GM08714 (cell line): Measurements from ENCODE around the gene PAGR1.

Experiments
- H3K4me3 ChIP-seq: fragments of 200-500 bp; sonication (Bioruptor generic); 2 replicates; pipeline ENCODE4 v1.5.1; 2014; ENCODE audit warnings: mild to moderate bottlenecking, low read length, inconsistent platforms
- ZNF274 ChIP-seq: IDR thresholded peaks from 2 replicates; pipeline ENCODE4 v1.6.1; 2012; ENCODE audit warnings: mild to moderate bottlenecking, low read depth, low read length

Gene PAGR1

DNA sequence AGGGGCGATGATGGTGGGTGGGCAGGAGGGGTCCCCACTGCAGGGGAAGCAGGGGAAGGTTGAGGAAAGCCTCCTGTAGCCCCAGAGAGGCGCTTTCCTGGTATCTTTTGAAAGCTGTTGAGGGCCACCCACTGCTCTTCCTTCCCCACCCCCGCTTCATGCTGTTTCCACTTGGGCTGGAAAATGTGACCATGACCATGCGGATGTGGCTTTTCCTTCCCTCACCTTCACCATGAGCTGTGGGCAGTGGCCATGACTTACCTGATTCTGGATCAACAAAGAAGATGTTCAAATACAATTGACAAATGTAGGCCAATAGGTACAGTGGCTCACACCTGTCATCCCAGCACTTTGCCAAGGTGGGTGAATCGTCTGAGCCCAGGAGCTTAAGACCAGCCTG lies 18.1 kb downstream of the PAGR1 start:
- no peak for TF ChIP-seq ZNF274
- no peak overlapping the region for H3K4me3 ChIP-seq

DNA sequence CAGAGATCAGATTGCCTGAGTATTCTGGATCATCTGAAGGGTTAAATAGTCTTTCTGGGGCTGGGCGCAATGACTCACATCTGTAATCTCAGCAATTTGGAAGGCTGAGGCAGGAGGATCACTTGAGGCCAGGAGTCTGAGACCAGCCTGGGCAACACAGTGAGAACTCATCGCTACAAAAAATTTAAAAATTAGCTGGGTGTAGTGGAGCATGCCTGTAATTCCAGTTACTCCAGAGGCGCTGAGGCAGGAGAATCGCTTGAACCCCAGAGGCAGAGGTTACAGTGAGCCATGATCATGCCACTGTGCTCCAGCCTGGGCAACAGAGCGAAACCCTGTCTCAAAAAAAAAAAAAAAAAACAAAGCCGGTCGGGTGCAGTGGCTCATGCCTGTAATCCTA lies 20.0 kb downstream of the PAGR1 start:
- H3K4me3 ChIP-seq = no peak overlapping the region
- TF ChIP-seq ZNF274 = no peak

DNA sequence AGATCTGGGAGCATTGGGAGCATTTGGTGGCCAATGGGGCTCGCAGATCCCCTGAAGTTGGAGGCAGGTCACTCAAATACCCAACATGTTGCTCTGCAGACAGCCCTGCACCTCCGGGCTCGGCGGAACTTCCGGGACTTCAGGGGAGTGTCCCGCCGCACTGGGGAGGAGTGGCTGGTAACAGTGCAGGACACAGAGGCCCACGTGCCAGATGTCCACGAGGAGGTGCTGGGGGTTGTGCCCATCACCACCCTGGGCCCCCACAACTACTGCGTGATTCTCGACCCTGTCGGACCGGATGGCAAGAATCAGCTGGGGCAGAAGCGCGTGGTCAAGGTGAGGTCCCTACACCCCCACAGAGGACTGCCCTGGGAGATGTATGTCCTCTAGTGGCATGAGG lies 20.7 kb downstream of the PAGR1 start:
- H3K4me3 ChIP-seq = no peak overlapping the region
- no peak for TF ChIP-seq ZNF274

DNA sequence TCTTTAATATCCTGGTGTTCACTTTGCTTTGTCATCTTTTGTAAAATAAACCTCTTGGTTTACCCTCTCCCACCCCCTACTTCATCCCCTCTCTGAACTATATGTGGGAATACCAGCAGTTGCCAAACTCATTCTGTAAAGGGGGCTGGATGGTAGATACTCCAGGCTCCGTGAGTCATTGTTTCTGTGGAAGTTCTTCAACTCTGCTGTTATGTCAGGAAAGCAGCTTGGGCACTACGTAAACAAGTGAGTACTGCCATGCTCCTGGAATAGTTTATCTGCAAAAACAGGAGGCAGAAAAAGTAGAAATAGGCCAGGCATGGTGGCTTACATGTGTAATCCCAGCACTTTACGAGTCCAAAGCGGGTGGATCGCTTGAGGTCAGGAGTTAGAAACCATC lies 21.9 kb downstream of the PAGR1 start:
- no peak for TF ChIP-seq ZNF274
- no peak overlapping the region for H3K4me3 ChIP-seq

DNA sequence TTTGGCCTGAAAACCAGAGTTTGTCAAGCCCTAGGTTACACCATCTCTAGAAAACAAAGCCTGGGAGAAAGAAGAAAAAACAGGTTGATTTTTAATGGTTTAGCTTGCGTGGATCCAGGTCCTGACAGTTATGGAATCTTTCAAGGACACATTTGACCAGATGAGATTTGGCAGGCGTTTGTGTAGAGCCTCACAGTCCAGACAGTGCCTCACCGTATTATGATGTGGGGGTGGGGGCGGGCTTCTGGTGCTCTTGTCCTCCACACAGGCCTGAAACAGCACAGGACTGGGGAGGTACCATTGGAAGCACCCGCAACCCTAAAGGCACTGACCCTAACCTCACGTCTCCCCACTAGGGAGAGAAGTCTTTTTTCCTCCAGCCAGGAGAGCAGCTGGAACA lies 23.9 kb downstream of the PAGR1 start:
- no peak overlapping the region for H3K4me3 ChIP-seq
- TF ChIP-seq ZNF274 = no peak

DNA sequence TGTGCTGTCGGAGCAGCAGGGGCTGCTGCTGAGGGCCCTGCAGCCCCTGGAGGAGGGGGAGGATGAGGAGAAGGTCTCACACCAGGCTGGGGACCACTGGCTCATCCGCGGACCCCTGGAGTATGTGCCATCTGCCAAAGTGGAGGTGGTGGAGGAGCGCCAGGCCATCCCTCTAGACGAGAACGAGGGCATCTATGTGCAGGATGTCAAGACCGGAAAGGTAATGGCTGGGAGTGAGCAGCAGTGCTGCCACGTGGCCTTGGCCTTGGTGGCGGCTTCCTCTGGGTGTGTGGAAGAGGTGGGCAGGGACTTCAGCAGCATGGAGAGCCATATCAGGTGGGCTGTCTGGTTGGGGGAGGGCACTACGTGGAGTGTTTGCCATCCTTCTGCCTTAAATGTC lies 24.3 kb downstream of the PAGR1 start:
- no peak for TF ChIP-seq ZNF274
- no peak overlapping the region for H3K4me3 ChIP-seq

DNA sequence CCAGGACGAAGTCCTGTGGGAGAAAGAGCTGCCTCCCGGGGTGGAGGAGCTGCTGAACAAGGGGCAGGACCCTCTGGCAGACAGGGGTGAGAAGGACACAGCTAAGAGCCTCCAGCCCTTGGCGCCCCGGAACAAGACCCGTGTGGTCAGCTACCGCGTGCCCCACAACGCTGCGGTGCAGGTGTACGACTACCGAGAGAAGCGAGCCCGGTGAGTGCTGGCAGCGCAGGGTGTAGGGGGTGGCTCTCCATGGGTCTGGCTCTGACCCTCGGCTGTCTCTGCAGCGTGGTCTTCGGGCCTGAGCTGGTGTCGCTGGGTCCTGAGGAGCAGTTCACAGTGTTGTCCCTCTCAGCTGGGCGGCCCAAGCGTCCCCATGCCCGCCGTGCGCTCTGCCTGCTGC lies 25.7 kb downstream of the PAGR1 start:
- TF ChIP-seq ZNF274 = no peak
- H3K4me3 ChIP-seq = no peak overlapping the region

DNA sequence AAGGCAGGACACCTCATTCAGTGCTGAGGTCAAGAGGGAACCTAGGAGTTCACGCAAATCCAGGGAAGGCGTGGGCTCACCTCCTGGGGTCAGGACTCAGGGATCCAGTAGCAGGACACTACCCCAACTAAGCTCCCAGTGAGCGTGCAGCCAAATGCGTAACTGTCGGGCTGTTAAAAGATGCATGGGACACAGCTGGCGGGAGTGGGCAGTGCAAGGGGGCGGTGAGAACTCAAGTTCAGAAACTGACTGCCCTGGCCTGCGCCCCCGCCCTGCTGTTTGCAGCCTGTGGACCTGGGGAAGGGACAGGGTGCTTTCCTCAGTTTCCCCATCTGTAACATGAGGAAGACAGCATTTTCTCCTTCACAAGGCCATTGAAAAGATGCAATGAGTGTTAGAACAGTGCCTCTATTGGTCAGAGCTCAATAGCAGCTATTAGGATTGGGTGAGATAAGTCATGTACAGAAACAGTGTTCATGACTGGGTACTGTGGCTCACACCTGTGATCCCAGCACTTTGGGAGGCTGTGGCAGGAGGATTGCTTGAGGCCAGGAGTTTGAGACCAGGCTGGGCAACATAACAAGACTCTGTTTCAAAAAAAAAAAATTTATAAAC lies 26.9 kb downstream of the PAGR1 start:
- H3K4me3 ChIP-seq = no peak overlapping the region
- no peak for TF ChIP-seq ZNF274

DNA sequence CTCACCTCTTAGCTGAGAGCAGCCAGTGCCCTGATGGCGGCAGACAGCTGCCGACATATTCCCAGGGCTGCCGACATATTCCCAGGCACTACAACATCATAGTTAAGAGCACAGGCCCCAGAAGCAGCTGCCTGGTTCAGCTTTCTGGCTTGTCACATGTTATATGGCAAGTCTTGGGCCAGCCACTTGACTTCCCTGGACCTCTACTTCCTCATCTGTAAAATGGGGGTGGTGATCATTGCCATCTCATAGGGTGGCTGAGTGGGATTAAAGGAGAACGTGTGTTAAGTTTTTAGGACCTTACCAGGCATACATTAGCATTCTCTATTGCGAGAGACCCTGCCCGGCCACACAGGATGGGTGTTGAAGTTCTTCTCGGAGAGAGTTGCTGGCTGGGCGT lies 28.0 kb downstream of the PAGR1 start:
- H3K4me3 ChIP-seq = no peak overlapping the region
- TF ChIP-seq ZNF274 = no peak

DNA sequence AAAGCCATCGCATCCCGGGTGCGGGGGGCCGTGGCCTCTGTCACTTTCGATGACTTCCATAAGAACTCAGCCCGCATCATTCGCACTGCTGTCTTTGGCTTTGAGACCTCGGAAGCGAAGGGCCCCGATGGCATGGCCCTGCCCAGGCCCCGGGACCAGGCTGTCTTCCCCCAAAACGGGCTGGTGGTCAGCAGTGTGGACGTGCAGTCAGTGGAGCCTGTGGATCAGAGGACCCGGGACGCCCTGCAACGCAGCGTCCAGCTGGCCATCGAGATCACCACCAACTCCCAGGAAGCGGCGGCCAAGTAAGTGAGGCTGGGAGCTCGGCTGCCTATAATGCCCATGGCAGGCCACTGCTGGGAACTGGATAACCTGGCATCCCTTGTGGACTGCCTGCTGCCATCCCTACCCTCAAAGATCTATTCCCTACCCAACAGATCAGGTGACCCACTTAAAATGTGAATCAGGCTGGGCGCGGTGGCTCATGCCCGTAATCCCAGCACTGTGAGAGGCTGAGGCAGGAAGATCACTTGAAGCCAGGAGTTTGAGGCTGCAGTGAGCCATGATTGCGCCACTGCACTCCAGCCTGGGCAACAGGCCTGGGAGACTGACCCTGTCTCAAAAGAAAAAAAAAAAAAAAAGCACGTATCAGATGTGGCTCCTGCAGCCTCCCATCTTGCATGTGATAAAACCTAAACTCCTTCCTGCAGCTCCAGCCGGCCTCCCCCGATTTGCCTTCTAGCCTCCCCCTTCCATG lies 28.8 kb downstream of the PAGR1 start:
- TF ChIP-seq ZNF274 = no peak
- no peak overlapping the region for H3K4me3 ChIP-seq

DNA sequence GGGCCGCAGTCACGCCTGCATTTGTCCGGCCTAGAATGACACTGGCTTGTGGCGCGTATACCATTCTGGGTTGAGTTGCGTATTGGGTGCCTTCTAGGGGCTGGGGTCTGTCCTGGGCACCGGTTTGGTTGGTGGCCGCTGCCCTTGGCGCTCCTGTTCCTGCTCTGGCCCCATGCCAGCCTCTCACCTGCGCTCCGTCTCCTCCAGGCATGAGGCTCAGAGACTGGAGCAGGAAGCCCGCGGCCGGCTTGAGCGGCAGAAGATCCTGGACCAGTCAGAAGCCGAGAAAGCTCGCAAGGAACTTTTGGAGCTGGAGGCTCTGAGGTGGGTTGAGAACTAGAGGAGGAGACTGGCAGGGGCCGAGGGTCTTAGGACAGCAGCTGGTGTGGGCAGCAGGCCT lies 29.7 kb downstream of the PAGR1 start:
- H3K4me3 ChIP-seq = no peak overlapping the region
- no peak for TF ChIP-seq ZNF274

DNA sequence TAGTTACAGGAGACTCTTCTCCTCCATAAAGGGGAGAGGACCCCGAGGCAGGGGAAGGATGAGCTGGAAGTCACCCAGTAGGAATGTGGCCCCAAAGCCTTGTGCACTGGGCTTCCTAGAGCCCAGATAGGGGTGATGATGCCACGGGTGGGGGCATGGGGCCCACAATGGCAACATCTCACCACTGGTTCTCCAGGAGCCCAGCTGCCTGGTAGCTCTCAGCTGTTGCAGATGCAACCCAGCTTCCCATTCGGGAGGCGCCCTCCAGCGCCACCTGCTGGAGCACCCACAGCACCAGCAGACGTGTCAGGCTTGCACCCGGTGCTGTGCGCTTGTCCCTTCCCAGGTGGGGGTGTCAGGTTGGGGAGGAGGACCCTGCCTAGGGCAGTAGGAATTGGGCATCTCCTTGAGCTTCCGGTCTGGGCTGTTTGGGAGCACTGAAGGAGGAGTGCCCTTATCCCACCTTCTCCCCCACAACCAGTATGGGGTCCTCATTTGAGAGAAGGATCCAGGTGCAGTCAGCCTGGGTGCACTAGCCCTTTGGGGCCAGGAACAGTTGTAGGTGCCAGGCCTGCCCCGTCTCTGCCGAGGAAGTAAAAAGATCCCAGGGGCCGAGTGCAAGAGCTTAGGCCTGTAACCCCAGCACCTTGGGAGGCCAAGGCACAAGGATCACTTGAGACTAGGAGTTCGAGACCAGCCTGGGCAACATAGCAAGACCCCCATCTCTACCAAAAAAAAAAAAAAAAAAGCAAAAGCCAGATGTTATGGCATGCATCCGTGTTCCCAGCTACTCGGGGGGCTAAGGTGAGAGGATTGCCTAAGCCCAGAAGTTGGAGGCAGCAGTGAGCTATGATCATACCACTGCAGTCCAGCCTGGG lies 32.7 kb downstream of the PAGR1 start:
- no peak for TF ChIP-seq ZNF274
- no peak overlapping the region for H3K4me3 ChIP-seq

DNA sequence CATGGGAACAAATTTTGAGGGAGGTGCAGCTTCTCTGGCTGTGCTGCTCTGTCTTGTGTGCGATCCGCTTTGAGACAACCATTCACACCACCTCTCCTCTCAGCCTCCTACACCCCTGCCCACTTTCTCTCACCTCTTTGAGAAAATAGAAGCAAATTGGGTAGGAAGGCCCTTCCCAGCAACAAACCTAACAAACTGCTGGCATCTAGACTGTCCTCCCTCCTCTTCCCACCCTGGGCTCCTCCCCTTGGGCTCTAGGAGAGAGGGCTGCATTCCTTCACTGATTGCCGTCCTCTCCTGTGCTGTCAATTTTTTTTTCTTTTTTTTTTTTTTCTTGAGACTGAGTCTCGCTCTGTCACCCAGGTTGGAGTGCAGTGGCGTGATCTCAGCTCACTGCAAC lies 33.6 kb downstream of the PAGR1 start:
- no peak for TF ChIP-seq ZNF274
- H3K4me3 ChIP-seq = no peak overlapping the region

DNA sequence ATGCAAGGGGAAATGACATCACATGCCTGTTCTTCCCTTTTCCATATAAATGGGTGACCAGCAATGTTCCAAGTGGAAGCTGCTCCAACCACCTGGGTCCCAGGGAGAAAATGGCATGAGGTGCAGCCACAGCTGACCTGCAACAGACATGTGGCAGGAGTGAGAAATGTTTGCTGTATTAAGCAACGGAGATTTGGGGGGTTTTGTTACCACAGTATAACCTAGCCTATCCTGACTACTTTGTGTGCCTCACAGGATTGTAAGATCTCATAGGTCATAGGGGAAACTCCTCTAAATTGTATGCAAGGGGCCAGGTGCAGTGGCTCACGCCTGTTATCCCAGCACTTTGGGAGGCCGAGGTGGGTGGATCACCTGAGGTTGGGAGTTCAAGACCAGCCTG lies 35.0 kb downstream of the PAGR1 start:
- TF ChIP-seq ZNF274 = no peak
- no peak overlapping the region for H3K4me3 ChIP-seq

DNA sequence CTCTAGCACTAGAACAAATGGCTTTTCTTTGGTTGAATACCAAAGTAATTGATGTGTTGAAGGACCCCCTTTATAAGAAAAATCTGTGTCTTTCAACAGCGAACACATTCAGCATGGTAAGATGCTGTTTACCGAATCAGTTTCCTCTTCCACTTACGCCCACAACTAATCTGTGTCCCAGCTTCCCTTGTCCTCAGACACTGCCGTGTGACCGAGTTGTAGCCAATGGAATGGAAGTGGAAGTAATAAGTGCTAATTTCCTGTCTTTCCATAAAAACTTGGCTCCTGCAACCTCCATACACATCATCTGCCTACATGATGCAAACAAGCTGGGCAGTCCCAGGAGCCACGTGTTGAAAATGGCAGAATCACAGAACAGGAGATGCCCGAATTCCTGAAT lies 36.7 kb downstream of the PAGR1 start:
- no peak overlapping the region for H3K4me3 ChIP-seq
- TF ChIP-seq ZNF274 = no peak

DNA sequence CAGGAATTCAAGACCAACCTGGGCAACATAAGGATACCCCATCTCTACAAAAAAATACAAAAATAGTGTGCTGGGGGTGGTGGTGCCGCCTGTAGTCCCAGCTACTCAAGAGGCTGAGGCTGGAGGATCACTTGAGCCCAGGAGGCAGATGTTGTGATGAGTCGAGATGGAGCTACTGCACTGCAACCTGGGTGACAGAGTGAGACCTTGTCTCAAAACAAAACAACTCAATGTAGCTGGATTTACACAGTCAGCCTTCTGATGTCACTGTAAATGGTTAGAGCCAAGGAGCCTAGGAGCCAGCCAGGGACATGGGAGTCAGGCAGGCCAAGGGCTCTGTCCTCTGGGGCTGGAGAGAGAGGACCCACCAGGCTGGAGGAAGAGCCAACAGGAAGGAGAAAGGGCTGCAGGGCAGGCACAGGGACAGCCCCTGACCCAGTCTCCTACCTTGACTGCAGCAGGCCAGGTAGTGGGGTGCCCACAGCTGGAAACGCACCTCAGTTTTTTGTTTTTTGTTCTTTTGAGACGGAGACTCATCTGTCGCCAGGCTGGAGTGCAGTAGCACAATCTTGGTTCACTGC lies 38.7 kb downstream of the PAGR1 start:
- no peak for TF ChIP-seq ZNF274

More for the DNA sequence above, 38.7 kb downstream of the PAGR1 start:
- no peak overlapping the region for H3K4me3 ChIP-seq
